Heart right ventricle (tissue), 16 donors: Measurements from ENCODE around the gene DDTL. TPM values are rescaled to one million over a fixed set of nuclear protein-coding genes. Genes with fewer than 3 reads are reported as not detected.
A peak's percentile ranks its signal among the peaks of the same experiment; 100 is the strongest.

ENCODE experiments used
- ATAC-seq, 8 donors: fragments of 200-7000 bp; cut with Tn5 transposase; one replicate each; pipeline ENCODE4 v1.9.1; 2020; ENCODE audit warnings: mild to moderate bottlenecking in 8 of 8, moderate library complexity in 8 of 8, moderate number of reproducible peaks in 1 of 8
- DNase-seq, 2 donors: peaks; one replicate each; pipeline ENCODE4 v3.0.0-alpha.2; 2020
- H3K27ac ChIP-seq, 10 donors: fragments of 200-600 bp; sonication (generic) in 2 of 10; one replicate each; pipeline versions ENCODE4 v1.5.0 to v1.8.0; 2020 to 2022; ENCODE audit warnings: mild to moderate bottlenecking in 3 of 10
- H3K27me3 ChIP-seq, 7 donors: fragments of 200-600 bp; one replicate each; pipeline ENCODE4 v1.8.0; 2021 to 2022; ENCODE audit warnings: mild to moderate bottlenecking in 2 of 7
- H3K36me3 ChIP-seq, 9 donors: fragments of 200-600 bp; sonication (generic) in 1 of 9; one replicate each; pipeline versions ENCODE4 v1.5.0 to v1.8.0; 2020 to 2022; ENCODE audit warnings: mild to moderate bottlenecking in 2 of 9
- H3K4me1 ChIP-seq, 9 donors: fragments of 200-600 bp; sonication (generic) in 1 of 9; one replicate each; pipeline versions ENCODE4 v1.5.0 to v1.8.0; 2020 to 2022; ENCODE audit warnings: mild to moderate bottlenecking in 4 of 9
- H3K4me3 ChIP-seq, 10 donors: fragments of 200-600 bp; sonication (generic) in 2 of 10; one replicate each; pipeline versions ENCODE4 v1.5.0 to v1.8.0; 2020 to 2022; ENCODE audit warnings: mild to moderate bottlenecking in 7 of 10, moderate library complexity in 2 of 10
- H3K9me3 ChIP-seq, 11 donors: fragments of 200-600 bp in 10 of 11; sonication (generic) in 2 of 11; one replicate each; pipeline versions ENCODE4 v1.5.0 to v1.8.0; 2013 to 2022; ENCODE audit warnings: mild to moderate bottlenecking in 2 of 11, control low read depth in 1 of 11, moderate library complexity in 1 of 11
- CTCF ChIP-seq, 9 donors: fragments of 200-600 bp; sonication (generic) in 2 of 9; IDR thresholded peaks; one replicate each; pipeline versions ENCODE4 v1.5.0 to v1.8.0; 2021 to 2022; ENCODE audit warnings: antibody characterized with exemption in 9 of 9, mild to moderate bottlenecking in 5 of 9, moderate library complexity in 1 of 9
- WGBS, 2 donors: extraction: QIAGEN DNeasy Blood & Tissue Kit; methylation state at CpG; one replicate each; pipeline ENCODE4 v1.1.7; 2013; ENCODE audit warnings: inconsistent platforms in 1 of 2; 5-methylcytosine and 5-hydroxymethylcytosine counted together
- intact Hi-C, 10 donors: fragments of 100-400 bp; cut with DNase I; formaldehyde crosslinking; loops; one replicate each; pipeline versions ENCODE4 v1.11.1 to v1.14.2; 2022
- polyA plus RNA-seq, 2 donors: library from polyadenylated mRNA; stranded (reverse); fragments of 200-250 nt; gene quantifications; one replicate each; pipeline ENCODE4 v1.2.3, GENCODE V29; 2013
- total RNA-seq, 10 donors: library from RNA; stranded (reverse); fragmentation: NEBNext Ultra II Directional in 3 of 10; extraction: Animal tissue kit (Norgen Biotek cat#: 25700) in 3 of 10; gene quantifications; one replicate each; pipeline versions ENCODE4 v1.2.1 to v1.2.4, GENCODE V29; 2021 to 2023
- donor health status: Arrhythmogenic right ventricular cardiomyopathy.
- donor health status: ischemic (EF 13 %, LVEDD 7.1; RV severe dilation, severe dysfunction).
- donor health status: healthy with polysubstance abuse.
- donor health status: DM: no; HTN: yes; CAD: no.
- donor health status: DM: no; HTN: no; CAD: no.
- donor health status: ischemic (EF 25% LVEDD 6.9; RV normal size, moderate dysfunction).
- donor health status: ischemic (EF 25% LVEDD 5.7; RV mildly dilated, moderate dysfunction).
- donor health status: healthy.
- donor health status: DM: yes; HTN: yes; CAD: no.
- donor health status: Ischemic cardiomyopathy.
- donor health status: ischemic (EF 35%, LVEDD 5.7; RV mildly dilated, moderate dysfunction).
- donor health status: nonischemic (EF 11% LVEDD 7.7; RV severe dilation, severe dysfunction).
- donor health status: DM: yes; HTN: yes; CAD: no.
- donor health status: PGD.
- donor health status: ischemic (EF 29% LVEDD 5.4; RV normal size, mild dysfunction).
- donor health status: nonischemic (EF 23%, LVEDD 6.1; RV moderate dilation, normal function).

Gene DDTL
- total and polyA plus RNA-seq, 12 donors, result 0.99 to 4.9 (median 2.9) TPM; not detected in 5

- 88 to 91% methylated on average over 7 of the region's 7 CpGs for WGBS, 2 donors
- H3K27me3 ChIP-seq, result no peaks in the 10 kb centered on the region
- intact Hi-C loops, result loop anchor here in 7 of 10 donors (5.0 to 10.0 kb wide), 4 partner anchors 72 to 168 kb away; no protein-coding TSS in a partner anchor
Observed at GRCh38 chr22:24009227-24010017, 42.7 kb downstream of the DDTL start.

DNA sequence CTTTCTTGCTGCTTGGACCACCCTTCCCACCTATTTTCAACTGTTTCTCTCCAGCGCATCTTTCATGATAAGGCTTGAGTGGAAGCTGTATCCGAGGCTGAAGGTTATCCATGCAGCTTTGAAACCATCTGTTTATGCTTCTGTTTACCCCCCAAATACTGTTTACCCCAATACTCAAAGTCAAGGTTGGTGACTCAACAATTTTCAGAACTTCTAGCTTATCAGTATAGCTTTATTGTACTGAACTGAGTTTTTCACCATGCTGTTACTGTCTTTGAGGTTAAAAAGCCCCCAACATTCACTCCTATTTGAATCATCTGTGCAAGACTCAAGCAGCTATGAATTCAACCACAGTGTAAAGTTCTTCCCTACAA is 43.3 kb downstream of the DDTL start:
- Histone ChIP-seq H3K27me3 (no peaks in the 10 kb centered on the region), H3K27ac (no peak overlapping the region), H3K4me1 (peaks cover 0 to 32% (median 24%) of the 10 kb centered on the region in 9 donors), H3K36me3 (peaks cover 0 to 5% (median 0%) of the 10 kb centered on the region in 9 donors), H3K4me3 (no peak overlapping the region), H3K9me3 (no peaks in the 10 kb centered on the region)
- DNase-seq (no peak), ATAC-seq (no peak)
- 91 to 96% methylated on average over 2 of the region's 2 CpGs for WGBS, 2 donors
- intact Hi-C loops, result loop anchor here in 1 of 10 donors (5.0 kb wide), 1 partner anchor 167 kb away; no protein-coding TSS in a partner anchor
- TF ChIP-seq CTCF (IDR thresholded peaks at IDR 0.05), result no peak

More at GRCh38 chr22:24009227-24010017, 42.7 kb downstream of the DDTL start:
- Histone ChIP-seq H3K36me3 (peaks cover 0 to 5% (median 0%) of the 10 kb centered on the region in 9 donors), H3K9me3 (no peaks in the 10 kb centered on the region), H3K4me1 (peaks cover 0 to 34% (median 24%) of the 10 kb centered on the region in 9 donors), H3K27ac (no peak overlapping the region), H3K4me3 (no peak overlapping the region)
- ATAC-seq (no peak), DNase-seq (no peak)
- no peak for TF ChIP-seq CTCF (IDR thresholded peaks at IDR 0.05)

GRCh38 chr22:24011735-24012068 is 45.0 kb downstream of the DDTL start:
- ATAC-seq (peak in 1 of 8 donors; percentile 15), DNase-seq (no peak)
- H3K9me3 ChIP-seq, result peaks cover 0 to 7% (median 0%) of the 10 kb centered on the region in 11 donors
- H3K27ac ChIP-seq, result peak overlapping the region; percentile 46 to 93 (median 82)
- H3K27me3 ChIP-seq, result no peaks in the 10 kb centered on the region
- H3K36me3 ChIP-seq, result peaks cover 0 to 5% (median 0%) of the 10 kb centered on the region in 9 donors
- TF ChIP-seq CTCF (IDR thresholded peaks at IDR 0.05), result no peak
- intact Hi-C loops, result loop anchor here in 1 of 10 donors (5.0 kb wide), 1 partner anchor 166 kb away; no protein-coding TSS in a partner anchor
- peaks cover 0 to 22% (median 15%) of the 10 kb centered on the region in 9 donors for H3K4me1 ChIP-seq
- peak overlapping the region; percentile 70 to 99 (median 90) for H3K4me3 ChIP-seq
- WGBS, 2 donors, result 1% methylated on average over 10 of the region's 10 CpGs

DNA sequence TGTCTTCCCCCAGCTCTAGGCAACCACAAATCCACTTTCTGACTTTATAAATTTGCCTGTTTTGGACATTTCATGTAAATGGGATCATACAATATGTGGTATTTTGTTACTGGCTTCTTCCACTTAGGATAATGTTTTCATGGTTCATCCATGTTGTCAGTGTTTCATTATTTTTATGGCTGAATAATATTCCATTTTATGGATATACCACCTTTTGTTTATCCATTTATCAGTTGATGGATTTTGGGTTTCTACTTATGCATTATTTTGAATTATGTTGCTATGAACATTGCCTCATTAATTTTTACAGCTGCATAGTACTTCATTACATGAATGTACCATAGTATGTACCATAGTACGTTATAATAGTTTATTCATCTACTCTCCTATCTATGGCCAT is 49.5 kb downstream of the DDTL start:
- Histone ChIP-seq H3K9me3 (peaks cover 0 to 7% (median 0%) of the 10 kb centered on the region in 11 donors), H3K27me3 (no peaks in the 10 kb centered on the region), H3K4me1 (peaks cover 0 to 18% (median 13%) of the 10 kb centered on the region in 9 donors), H3K36me3 (peaks cover 0 to 16% (median 0%) of the 10 kb centered on the region in 9 donors), H3K4me3 (no peak overlapping the region), H3K27ac (no peak overlapping the region)
- ATAC-seq, result no peak
- no peak for DNase-seq
- no peak for TF ChIP-seq CTCF (IDR thresholded peaks at IDR 0.05)
- intact Hi-C loops, result no loop called here
- WGBS, 2 donors, result 99 to 100% methylated on average over 1 of the region's 1 CpG
